ENCODE results near the gene KRT9. TPM values are rescaled to one million over a fixed set of nuclear protein-coding genes. Genes with fewer than 3 reads are reported as not detected.
"Not testable (repeated sequence)": the region's sequence is repeated elsewhere in the genome, so short reads cannot be mapped to it uniquely, and the experiment has no call there.

The KRT9 gene
- polyA plus RNA-seq, 2 of the 4 experiments (the other 2 are of a cell fraction) = not detected

DNA sequence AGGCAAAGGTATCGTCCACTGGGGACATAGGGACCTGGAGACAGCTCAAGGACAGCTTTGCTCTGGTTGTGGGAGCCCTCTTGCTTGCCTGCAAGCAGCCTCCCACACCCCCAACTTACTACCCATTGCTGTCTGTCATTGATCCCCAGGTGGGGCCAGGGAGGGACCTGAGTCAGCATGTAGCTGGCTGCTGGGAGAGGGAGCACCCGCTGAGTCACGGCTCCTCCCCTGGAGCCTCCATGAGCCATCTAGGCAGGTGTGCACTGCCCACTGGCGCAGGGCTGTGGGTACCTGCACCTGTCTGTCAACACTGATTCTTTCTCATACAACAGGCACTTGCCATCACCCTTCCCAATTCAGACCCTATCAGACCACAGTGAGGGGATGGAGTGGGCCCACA, 4.9 kb upstream of the KRT9 start:
- H3K4me1 ChIP-seq; H3K27ac ChIP-seq; POLR2A ChIA-PET; FAIRE-seq; H3K4me2 ChIP-seq; DNase-seq (ENCODE audit: low read depth in 1 of 2, low spot score in 1 of 2); ATAC-seq; H3K9me3 ChIP-seq; H3K4me3 ChIP-seq: not testable (repeated sequence)
- CTCF ChIA-PET = interaction anchor here (1.1 to 21.0 kb wide), 6 partner anchors 10 to 667 kb away, joined by 3 to 353 read pairs (median 6); partner anchors contain the start of gene KRT14
- peak; percentile 57 for TF ChIP-seq MAFK (IDR thresholded peaks at IDR 0.05; ENCODE audit: partially characterized antibody)
- WGBS (ENCODE audit: missing lambda C conversion rate) = 51% methylated on average over 4 of the region's 4 CpGs

DNA sequence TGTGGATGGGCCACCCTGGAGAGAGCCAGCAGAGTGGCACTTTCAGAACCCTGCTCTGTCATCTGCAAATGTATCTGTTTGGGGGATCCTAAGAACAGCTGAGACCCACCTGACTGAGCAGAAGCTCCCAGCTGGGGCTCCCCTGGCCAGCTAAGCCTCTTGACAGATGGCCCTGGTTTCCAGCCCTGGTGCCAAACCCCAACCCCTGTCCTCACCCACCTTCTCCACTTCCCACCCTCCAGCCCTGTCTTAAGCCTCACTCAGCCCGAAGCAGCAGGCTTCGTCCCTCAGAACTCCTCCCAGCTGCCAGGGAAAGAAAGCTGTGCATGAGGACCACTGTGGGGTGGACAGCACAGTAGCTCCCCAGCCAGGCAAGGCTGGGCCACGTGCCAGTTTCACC, 3.5 kb upstream of the KRT9 start:
- FAIRE-seq (no peak), DNase-seq (ENCODE audit: low read depth in 1 of 2, low spot score in 1 of 2) (no peak), ATAC-seq (no peak)
- Histone ChIP-seq H3K4me3 (no peak overlapping the region), H3K9me3 (no peaks in the 10 kb centered on the region), H3K4me2 (no peak overlapping the region), H3K27ac (no peak overlapping the region), H3K4me1 (peaks cover 6% of the 10 kb centered on the region)
- ChIA-PET CTCF (interaction anchor here (1.1 to 21.0 kb wide), 7 partner anchors 10 to 665 kb away, joined by 3 to 353 read pairs (median 5); no protein-coding TSS in a partner anchor), POLR2A (no interaction called here)
- TF ChIP-seq NPAS2 (CRISPR knock-in tag; IDR thresholded peaks at IDR 0.05; ENCODE audit: borderline replicate concordance) (no peak), RNF2 (IDR thresholded peaks at IDR 0.05; ENCODE audit: borderline replicate concordance, low read depth) (no peak), FOSL2 (IDR thresholded peaks at IDR 0.05) (no peak), FOSL2 (CRISPR knock-in tag; IDR thresholded peaks at IDR 0.05) (no peak), FOXS1 (CRISPR knock-in tag; IDR thresholded peaks at IDR 0.05) (no peak), POLR2AphosphoS2 (conservative IDR thresholded peaks at IDR 0.05; ENCODE audit: low read length) (no peak), RAD21 (conservative IDR thresholded peaks at IDR 0.05 in 1 of 2, IDR thresholded peaks at IDR 0.05 in 1 of 2) (no peak), NFE2L2 (conservative IDR thresholded peaks at IDR 0.05; ENCODE audit: low read length) (no peak), RFX5 (IDR thresholded peaks at IDR 0.05) (no peak), HDAC2 (IDR thresholded peaks at IDR 0.05) (no peak), HEYL (CRISPR knock-in tag; IDR thresholded peaks at IDR 0.05) (no peak), KDM5A (IDR thresholded peaks at IDR 0.05) (no peak), JUNB (IDR thresholded peaks at IDR 0.05) (no peak), JUN (IDR thresholded peaks at IDR 0.05) (no peak)
- TF ChIP-seq, protein P1, sequence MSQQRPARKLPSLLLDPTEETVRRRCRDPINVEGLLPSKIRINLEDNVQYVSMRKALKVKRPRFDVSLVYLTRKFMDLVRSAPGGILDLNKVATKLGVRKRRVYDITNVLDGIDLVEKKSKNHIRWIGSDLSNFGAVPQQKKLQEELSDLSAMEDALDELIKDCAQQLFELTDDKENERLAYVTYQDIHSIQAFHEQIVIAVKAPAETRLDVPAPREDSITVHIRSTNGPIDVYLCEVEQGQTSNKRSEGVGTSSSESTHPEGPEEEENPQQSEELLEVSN (IDR thresholded peaks at IDR 0.05; ENCODE audit: borderline replicate concordance, low read depth) = no peak
- TF ChIP-seq, protein P2, sequence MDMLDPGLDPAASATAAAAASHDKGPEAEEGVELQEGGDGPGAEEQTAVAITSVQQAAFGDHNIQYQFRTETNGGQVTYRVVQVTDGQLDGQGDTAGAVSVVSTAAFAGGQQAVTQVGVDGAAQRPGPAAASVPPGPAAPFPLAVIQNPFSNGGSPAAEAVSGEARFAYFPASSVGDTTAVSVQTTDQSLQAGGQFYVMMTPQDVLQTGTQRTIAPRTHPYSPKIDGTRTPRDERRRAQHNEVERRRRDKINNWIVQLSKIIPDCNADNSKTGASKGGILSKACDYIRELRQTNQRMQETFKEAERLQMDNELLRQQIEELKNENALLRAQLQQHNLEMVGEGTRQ (IDR thresholded peaks at IDR 0.05) = no peak
- 47% methylated on average over 3 of the region's 3 CpGs for WGBS (ENCODE audit: missing lambda C conversion rate)

DNA sequence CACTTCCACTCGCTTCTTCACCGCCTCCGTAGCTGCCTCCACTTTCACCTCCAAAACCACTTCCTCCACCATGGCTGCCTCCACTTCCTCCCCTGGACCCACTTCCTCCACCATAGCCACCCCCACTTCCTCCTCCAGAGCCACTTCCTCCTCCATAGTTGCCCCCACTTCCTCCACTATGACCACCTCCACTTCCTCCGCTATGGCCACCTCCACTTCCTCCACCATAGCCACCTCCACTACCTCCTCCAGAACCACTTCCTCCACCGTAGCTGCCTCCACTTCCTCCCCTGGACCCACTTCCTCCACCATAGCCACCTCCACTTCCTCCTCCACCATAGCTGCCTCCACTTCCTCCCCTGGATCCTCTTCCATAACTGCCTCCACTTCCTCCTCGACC, 4.5 kb downstream of the KRT9 start:
- FAIRE-seq (no peak), ATAC-seq (no peak), DNase-seq (ENCODE audit: low read depth in 1 of 2, low spot score in 1 of 2) (no peak)
- Histone ChIP-seq H3K4me1 (no peaks in the 10 kb centered on the region), H3K4me3 (no peak overlapping the region), H3K9me3 (no peaks in the 10 kb centered on the region), H3K4me2 (no peak overlapping the region), H3K27ac (no peak overlapping the region)
- TF ChIP-seq KDM1A (IDR thresholded peaks at IDR 0.05; ENCODE audit: low read depth) (no peak), NFE2L2 (conservative IDR thresholded peaks at IDR 0.05; ENCODE audit: low read length) (no peak), CBX8 (IDR thresholded peaks at IDR 0.05) (no peak), ZC3H11A (IDR thresholded peaks at IDR 0.05) (no peak), EP300 (IDR thresholded peaks at IDR 0.05) (no peak), BHLHE40 (IDR thresholded peaks at IDR 0.05; ENCODE audit: low read depth, low read length) (no peak), HEYL (CRISPR knock-in tag; IDR thresholded peaks at IDR 0.05) (no peak), CHD4 (IDR thresholded peaks at IDR 0.05; ENCODE audit: borderline replicate concordance) (no peak), ESRRA (IDR thresholded peaks at IDR 0.05; ENCODE audit: borderline replicate concordance, low read length) (no peak), HDAC2 (IDR thresholded peaks at IDR 0.05) (no peak), HOXA7 (CRISPR knock-in tag; IDR thresholded peaks at IDR 0.05) (no peak), EHF (CRISPR knock-in tag; IDR thresholded peaks at IDR 0.05) (no peak), SREBF2 (IDR thresholded peaks at IDR 0.05) (no peak)
- TF ChIP-seq, protein P3, sequence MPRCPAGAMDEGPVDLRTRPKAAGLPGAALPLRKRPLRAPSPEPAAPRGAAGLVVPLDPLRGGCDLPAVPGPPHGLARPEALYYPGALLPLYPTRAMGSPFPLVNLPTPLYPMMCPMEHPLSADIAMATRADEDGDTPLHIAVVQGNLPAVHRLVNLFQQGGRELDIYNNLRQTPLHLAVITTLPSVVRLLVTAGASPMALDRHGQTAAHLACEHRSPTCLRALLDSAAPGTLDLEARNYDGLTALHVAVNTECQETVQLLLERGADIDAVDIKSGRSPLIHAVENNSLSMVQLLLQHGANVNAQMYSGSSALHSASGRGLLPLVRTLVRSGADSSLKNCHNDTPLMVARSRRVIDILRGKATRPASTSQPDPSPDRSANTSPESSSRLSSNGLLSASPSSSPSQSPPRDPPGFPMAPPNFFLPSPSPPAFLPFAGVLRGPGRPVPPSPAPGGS (IDR thresholded peaks at IDR 0.05) = no peak
- TF ChIP-seq, protein P4, sequence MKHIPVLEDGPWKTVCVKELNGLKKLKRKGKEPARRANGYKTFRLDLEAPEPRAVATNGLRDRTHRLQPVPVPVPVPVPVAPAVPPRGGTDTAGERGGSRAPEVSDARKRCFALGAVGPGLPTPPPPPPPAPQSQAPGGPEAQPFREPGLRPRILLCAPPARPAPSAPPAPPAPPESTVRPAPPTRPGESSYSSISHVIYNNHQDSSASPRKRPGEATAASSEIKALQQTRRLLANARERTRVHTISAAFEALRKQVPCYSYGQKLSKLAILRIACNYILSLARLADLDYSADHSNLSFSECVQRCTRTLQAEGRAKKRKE (CRISPR knock-in tag; IDR thresholded peaks at IDR 0.05; ENCODE audit: low read depth) = no peak
- TF ChIP-seq, protein P1 (IDR thresholded peaks at IDR 0.05; ENCODE audit: borderline replicate concordance, low read depth) = no peak
- WGBS (ENCODE audit: missing lambda C conversion rate) = 73% methylated on average over 6 of the region's 6 CpGs
- CTCF ChIA-PET = interaction anchor here (6.2 to 21.0 kb wide), 4 partner anchors 11 to 95 kb away, joined by 35 to 353 read pairs (median 68); no protein-coding TSS in a partner anchor
- POLR2A ChIA-PET = no interaction called here

Measured in A549 (cell line).